ENCODE results near the gene GSN. TPM values are rescaled to one million over a fixed set of nuclear protein-coding genes. Genes with fewer than 3 reads are reported as not detected.

Gene GSN
- total RNA-seq, 2 donors from 2014 or later, result 9.4 to 40.9 TPM

- no peak for ATAC-seq
- H3K9me3 Mint-ChIP-seq, result no peaks in the 10 kb centered on the region
- no peak overlapping the region for H3K27ac Mint-ChIP-seq
- DNase-seq (ENCODE audit: low spot score), result no peak
- no peak overlapping the region for H3K4me3 Mint-ChIP-seq
- H3K4me1 Mint-ChIP-seq (ENCODE audit: low read depth in 2 of 2), result peaks cover 12 to 13% of the 10 kb centered on the region in 2 donors
- H3K36me3 Mint-ChIP-seq, result no peaks in the 10 kb centered on the region
- peaks cover 0 to 8% of the 10 kb centered on the region in 2 donors for H3K27me3 Mint-ChIP-seq
Observed at GRCh38 chr9:121303456-121304451, 35.8 kb downstream of the GSN start.

DNA sequence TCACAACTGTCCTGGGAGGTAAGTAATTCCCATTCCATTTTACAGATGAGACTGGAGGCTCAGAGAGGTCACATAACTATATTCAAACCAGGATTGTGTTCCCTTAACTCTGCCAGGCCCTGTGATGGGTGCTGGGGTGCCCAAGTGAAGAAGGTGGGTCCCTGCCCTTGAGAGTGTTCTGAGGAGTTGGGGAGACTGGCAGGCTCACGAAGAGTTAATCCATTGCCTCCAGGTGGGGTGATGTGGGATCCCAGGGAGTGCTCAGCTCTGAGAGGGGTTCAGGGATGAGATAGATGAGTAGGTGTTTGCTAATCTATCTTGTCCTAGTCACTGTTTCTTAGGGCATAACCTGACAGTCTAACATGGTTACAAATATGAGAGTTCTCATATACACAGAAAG, 36.7 kb downstream of the GSN start:
- ATAC-seq (no peak), DNase-seq (ENCODE audit: low spot score) (no peak)
- no peak overlapping the region for H3K4me3 Mint-ChIP-seq
- no peak overlapping the region for H3K27ac Mint-ChIP-seq
- H3K36me3 Mint-ChIP-seq, result no peaks in the 10 kb centered on the region
- no peaks in the 10 kb centered on the region for H3K9me3 Mint-ChIP-seq
- H3K27me3 Mint-ChIP-seq, result peaks cover 0 to 8% of the 10 kb centered on the region in 2 donors
- peaks cover 9% of the 10 kb centered on the region in 2 donors for H3K4me1 Mint-ChIP-seq (ENCODE audit: low read depth in 2 of 2)

DNA sequence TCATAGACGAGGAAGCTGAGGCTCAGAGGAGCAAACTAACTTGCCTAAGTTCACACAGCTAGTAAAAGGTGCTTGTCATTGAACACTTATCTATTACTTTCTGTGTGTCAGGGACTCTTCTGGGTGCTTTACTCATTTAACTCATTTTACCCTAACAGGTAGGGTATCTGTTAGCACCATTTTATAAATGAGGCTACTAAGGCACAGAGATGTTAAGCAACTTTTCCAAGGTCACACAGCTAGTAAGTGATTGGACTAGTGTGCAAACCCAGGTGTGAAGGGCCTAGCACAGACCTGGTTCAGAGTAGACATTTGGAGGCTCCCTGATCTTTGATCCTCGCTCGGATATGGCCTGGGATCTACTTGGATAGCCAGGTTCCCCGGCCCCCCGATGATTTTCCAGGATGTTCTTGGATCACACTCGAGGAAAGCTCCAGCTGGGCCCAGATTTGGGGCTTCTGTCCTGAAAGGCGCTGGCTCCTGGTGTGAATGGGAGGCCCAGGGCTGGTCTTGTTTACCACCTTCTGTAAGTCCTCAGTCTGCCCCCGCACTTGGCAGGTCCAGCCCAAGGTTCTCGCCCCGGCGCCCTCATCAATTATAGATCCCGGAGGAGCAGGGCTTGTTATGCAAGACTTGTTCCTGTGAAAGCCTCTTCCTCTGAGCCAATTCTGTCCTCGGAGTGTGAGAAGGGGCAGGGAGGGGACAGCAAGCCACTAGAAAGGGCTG, 37.5 kb downstream of the GSN start:
- no peak overlapping the region for H3K4me3 Mint-ChIP-seq
- H3K27ac Mint-ChIP-seq, result no peak overlapping the region
- H3K27me3 Mint-ChIP-seq, result peaks cover 0 to 2% of the 10 kb centered on the region in 2 donors
- H3K4me1 Mint-ChIP-seq (ENCODE audit: low read depth in 2 of 2), result peaks cover 3 to 4% of the 10 kb centered on the region in 2 donors
- no peaks in the 10 kb centered on the region for H3K9me3 Mint-ChIP-seq
- DNase-seq (ENCODE audit: low spot score), result no peak
- ATAC-seq, result no peak
- H3K36me3 Mint-ChIP-seq, result no peaks in the 10 kb centered on the region

GRCh38 chr9:121307976-121308375, 40.0 kb downstream of the GSN start:
- no peak for ATAC-seq
- Mint-ChIP-seq H3K9me3 (no peaks in the 10 kb centered on the region), H3K27me3 (no peaks in the 10 kb centered on the region), H3K36me3 (no peaks in the 10 kb centered on the region), H3K27ac (no peak overlapping the region), H3K4me3 (no peak overlapping the region), H3K4me1 (ENCODE audit: low read depth in 2 of 2) (peaks cover 0 to 3% of the 10 kb centered on the region in 2 donors)
- no peak for DNase-seq (ENCODE audit: low spot score)

DNA sequence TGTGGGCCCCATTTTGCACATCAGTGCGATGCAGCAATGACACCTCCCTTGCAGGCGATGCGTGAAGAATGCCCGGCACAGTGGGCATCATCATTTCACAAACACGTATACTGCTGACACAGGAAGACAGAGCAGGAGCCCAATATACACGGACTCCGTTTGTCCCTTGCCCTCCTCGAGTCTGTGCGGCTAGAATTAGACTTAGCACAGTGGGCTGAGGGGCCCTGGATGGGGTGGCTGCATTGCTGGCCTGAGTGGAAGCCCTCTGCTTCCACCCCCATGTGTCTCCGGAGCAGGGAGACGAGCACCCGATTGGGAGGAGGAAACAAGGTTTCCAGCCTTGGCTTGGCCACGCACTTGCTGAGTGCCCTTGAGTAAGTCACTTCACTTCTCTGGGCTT, 40.8 kb downstream of the GSN start:
- no peaks in the 10 kb centered on the region for H3K36me3 Mint-ChIP-seq
- DNase-seq (ENCODE audit: low spot score) (no peak), ATAC-seq (no peak)
- peaks cover 0 to 3% of the 10 kb centered on the region in 2 donors for H3K4me1 Mint-ChIP-seq (ENCODE audit: low read depth in 2 of 2)
- no peak overlapping the region for H3K27ac Mint-ChIP-seq
- H3K4me3 Mint-ChIP-seq, result no peak overlapping the region
- no peaks in the 10 kb centered on the region for H3K9me3 Mint-ChIP-seq
- H3K27me3 Mint-ChIP-seq, result no peaks in the 10 kb centered on the region

- H3K36me3 Mint-ChIP-seq, result no peaks in the 10 kb centered on the region
- no peak overlapping the region for H3K27ac Mint-ChIP-seq
- H3K4me1 Mint-ChIP-seq (ENCODE audit: low read depth in 2 of 2), result peaks cover 0 to 3% of the 10 kb centered on the region in 2 donors
- ATAC-seq (no peak), DNase-seq (ENCODE audit: low spot score) (no peak)
- H3K27me3 Mint-ChIP-seq, result no peaks in the 10 kb centered on the region
- no peak overlapping the region for H3K4me3 Mint-ChIP-seq
- H3K9me3 Mint-ChIP-seq, result no peaks in the 10 kb centered on the region
Observed at GRCh38 chr9:121309171-121309570, 41.2 kb downstream of the GSN start.

DNA sequence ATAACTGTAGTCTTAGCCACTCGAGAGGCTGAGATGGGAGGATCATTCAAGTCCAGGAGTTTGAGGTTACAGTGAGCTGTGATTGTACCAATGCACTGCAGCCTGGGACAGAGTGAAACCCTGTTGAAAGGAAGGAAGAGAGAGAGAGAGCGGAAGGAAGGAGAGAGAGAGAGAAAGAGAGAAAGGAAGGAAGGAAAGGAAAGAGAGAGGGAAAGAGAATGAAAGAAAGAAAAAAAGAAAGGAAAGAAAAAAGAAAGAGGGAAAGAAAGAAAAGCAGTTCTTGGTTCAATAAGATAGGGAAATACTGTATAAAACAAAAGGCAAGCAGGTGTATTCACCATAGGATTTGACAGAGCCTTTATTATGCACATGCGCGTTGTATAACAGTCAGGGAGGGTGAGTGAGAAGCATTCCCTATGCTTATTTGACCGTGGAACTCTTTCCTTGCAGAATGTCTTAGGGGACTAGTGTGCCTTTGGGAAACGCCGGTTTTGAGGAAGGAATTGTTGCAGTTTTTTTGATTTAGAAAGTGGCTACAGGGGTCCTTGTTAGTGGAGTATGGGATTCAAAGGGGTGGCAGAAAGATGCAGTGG, 42.0 kb downstream of the GSN start:
- Mint-ChIP-seq H3K4me1 (ENCODE audit: low read depth in 2 of 2) (peaks cover 0 to 3% of the 10 kb centered on the region in 2 donors), H3K4me3 (no peak overlapping the region), H3K27me3 (no peaks in the 10 kb centered on the region), H3K27ac (no peak overlapping the region), H3K36me3 (no peaks in the 10 kb centered on the region), H3K9me3 (no peaks in the 10 kb centered on the region)
- ATAC-seq (no peak), DNase-seq (ENCODE audit: low spot score) (no peak)

DNA sequence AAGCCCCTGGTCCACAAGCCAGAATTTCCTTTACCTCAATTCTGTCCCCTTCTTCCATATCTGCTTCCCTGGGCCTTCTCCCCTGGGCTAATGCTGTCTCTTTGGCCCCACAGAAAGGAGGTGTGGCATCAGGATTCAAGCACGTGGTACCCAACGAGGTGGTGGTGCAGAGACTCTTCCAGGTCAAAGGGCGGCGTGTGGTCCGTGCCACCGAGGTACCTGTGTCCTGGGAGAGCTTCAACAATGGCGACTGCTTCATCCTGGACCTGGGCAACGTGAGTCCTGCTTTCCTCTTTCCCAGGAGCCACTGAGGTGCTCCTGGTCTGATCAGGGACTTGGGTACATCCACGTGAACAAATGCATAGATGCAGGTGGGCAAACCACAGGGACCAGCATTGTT, 42.6 kb downstream of the GSN start:
- Mint-ChIP-seq H3K27me3 (no peaks in the 10 kb centered on the region), H3K4me1 (ENCODE audit: low read depth in 2 of 2) (peaks cover 0 to 3% of the 10 kb centered on the region in 2 donors), H3K4me3 (no peak overlapping the region), H3K36me3 (no peaks in the 10 kb centered on the region), H3K27ac (no peak overlapping the region), H3K9me3 (no peaks in the 10 kb centered on the region)
- ATAC-seq (no peak), DNase-seq (ENCODE audit: low spot score) (no peak)

DNA sequence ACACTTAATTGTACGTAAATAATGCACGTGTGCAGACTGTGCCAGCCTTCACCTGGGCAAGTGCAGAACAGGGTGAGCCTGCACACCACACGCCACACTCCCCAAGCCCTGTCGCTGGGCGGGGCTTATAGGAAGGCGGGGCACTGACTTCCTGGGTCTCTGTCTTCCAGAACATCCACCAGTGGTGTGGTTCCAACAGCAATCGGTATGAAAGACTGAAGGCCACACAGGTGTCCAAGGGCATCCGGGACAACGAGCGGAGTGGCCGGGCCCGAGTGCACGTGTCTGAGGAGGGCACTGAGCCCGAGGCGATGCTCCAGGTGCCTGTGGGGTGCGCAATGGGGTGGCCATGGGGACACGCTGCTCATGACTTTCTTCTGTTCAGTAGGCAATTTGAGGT, 44.2 kb downstream of the GSN start:
- Mint-ChIP-seq H3K36me3 (no peaks in the 10 kb centered on the region), H3K4me3 (no peak overlapping the region), H3K27me3 (no peaks in the 10 kb centered on the region), H3K9me3 (no peaks in the 10 kb centered on the region), H3K4me1 (ENCODE audit: low read depth in 2 of 2) (peaks cover 0 to 3% of the 10 kb centered on the region in 2 donors), H3K27ac (no peak overlapping the region)
- DNase-seq (ENCODE audit: low spot score) (no peak), ATAC-seq (no peak)

DNA sequence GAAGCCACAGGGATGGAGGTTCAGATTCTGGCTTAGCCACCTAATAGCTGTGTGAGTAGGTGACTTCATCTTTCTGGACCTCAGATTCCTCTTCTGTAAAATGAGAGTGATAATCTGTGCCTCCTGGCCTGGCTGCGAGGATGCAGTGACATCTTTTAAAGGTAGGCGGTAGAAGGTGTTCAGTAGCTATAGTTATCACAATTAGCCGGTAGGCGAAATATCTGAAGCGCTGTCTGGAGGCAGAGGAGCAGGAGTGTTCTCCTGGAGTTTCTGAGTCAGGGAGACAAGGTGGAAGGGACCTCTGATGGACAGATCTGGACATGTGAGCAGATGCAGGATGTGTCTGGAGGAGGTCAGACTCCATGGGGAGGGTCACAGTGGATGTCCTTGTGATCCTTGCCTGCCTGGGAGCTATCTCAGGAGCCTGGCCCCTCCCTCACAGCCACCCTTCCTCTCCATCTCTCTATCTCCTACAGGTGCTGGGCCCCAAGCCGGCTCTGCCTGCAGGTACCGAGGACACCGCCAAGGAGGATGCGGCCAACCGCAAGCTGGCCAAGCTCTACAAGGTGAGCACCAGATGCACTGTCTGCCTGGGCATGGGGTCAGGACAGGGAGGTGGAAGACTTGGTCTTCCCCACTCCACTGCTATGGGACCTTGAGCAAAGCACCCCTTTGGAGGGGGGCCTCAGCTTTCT, 45.6 kb downstream of the GSN start:
- Mint-ChIP-seq H3K36me3 (no peaks in the 10 kb centered on the region), H3K4me3 (no peak overlapping the region), H3K27ac (no peak overlapping the region), H3K27me3 (no peaks in the 10 kb centered on the region), H3K9me3 (no peaks in the 10 kb centered on the region), H3K4me1 (ENCODE audit: low read depth in 2 of 2) (no peaks in the 10 kb centered on the region)
- DNase-seq (ENCODE audit: low spot score), result no peak
- peak in 1 of 2 donors; percentile 8 for ATAC-seq

DNA sequence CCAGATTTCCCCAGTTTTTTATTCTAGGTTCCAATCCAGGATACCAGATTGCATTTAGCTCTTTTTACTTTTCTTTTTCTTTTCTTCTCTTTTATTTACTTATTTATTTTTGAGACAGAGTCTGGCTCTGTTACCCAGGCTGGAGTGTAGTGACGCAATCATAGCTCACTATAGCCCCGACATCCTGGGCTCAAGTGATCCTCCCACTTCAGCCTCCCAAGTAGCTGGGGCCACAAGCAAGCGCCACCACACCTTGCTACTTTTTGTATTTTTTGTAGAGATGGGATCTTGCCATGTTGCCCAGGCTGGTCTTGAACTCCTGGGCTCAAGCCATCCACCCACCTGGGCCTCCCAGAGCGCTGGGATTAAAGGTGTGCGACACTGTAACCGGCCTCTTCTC, 48.4 kb downstream of the GSN start:
- no peak for ATAC-seq

DNA sequence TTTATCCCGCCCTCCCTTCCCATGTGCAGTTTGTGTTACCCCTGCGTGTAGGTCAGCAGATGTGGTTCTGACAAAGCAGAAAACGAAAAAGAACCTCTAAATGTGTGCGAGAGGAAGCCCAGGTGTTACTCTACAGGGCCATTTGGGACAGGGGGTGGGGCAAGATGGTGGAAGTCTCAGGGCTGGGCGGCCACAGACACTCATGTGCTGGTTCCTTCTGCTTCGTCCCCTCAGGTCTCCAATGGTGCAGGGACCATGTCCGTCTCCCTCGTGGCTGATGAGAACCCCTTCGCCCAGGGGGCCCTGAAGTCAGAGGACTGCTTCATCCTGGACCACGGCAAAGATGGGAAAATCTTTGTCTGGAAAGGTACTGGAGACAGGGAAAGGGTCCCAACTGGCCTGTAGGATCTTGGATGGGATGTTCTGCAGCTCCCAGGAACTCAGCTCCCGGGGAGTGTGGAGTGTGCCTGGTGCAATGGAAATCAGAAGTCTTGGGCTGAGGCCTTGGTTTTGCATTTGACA, 49.0 kb downstream of the GSN start:
- peaks cover 14 to 17% of the 10 kb centered on the region in 2 donors for H3K4me1 Mint-ChIP-seq (ENCODE audit: low read depth in 2 of 2)
- H3K36me3 Mint-ChIP-seq, result no peaks in the 10 kb centered on the region
- no peak for ATAC-seq
- no peaks in the 10 kb centered on the region for H3K9me3 Mint-ChIP-seq
- DNase-seq (ENCODE audit: low spot score), result no peak
- H3K27me3 Mint-ChIP-seq, result no peaks in the 10 kb centered on the region
- H3K4me3 Mint-ChIP-seq, result no peak overlapping the region
- peak overlapping the region in 1 of 2 donors; percentile 53 for H3K27ac Mint-ChIP-seq

More for the DNA sequence above, 48.4 kb downstream of the GSN start:
- H3K27me3 Mint-ChIP-seq, result no peaks in the 10 kb centered on the region
- H3K27ac Mint-ChIP-seq, result no peak overlapping the region
- no peaks in the 10 kb centered on the region for H3K36me3 Mint-ChIP-seq
- H3K4me3 Mint-ChIP-seq, result no peak overlapping the region
- no peak for DNase-seq (ENCODE audit: low spot score)
- H3K9me3 Mint-ChIP-seq, result no peaks in the 10 kb centered on the region
- H3K4me1 Mint-ChIP-seq (ENCODE audit: low read depth in 2 of 2), result peaks cover 13 to 15% of the 10 kb centered on the region in 2 donors

Measured in natural killer cell treated with Interleukin-12 subunit alpha and Interleukin-12 subunit beta and Interleukin-15 and Interleukin-18, amount 100 ng/mL, for 72 hours (primary cell).